ENCODE data around the gene MLLT3. TPM values are rescaled to one million over a fixed set of nuclear protein-coding genes. Genes with fewer than 3 reads are reported as not detected.
A peak's percentile ranks its signal among the peaks of the same experiment; 100 is the strongest.

Gene MLLT3
- polyA plus RNA-seq, 3 donors: 26.8 to 31.8 (median 27.3) TPM

GRCh38 chr9:20634895-20635294 is 12.6 kb upstream of the MLLT3 start:
- no peak for DNase-seq

- no peak for DNase-seq
Measured at GRCh38 chr9:20632705-20633104, 10.4 kb upstream of the MLLT3 start.

GRCh38 chr9:20630241-20630943 is 8.1 kb upstream of the MLLT3 start:
- DNase-seq: no peak

GRCh38 chr9:20625003-20625349 is 2.7 kb upstream of the MLLT3 start:
- no peak for DNase-seq

- DNase-seq: peak; percentile 76
Measured at GRCh38 chr9:20624201-20625002, 2.1 kb upstream of the MLLT3 start.

GRCh38 chr9:20623748-20624124 is 1.4 kb upstream of the MLLT3 start:
- DNase-seq: no peak

- no peak for DNase-seq
Measured at GRCh38 chr9:20623021-20623747, 885 bp upstream of the MLLT3 start.

GRCh38 chr9:20621471-20622329 is 599 bp downstream of the MLLT3 start:
- DNase-seq: peak; percentile 72

GRCh38 chr9:20620650-20621470 is 1.4 kb downstream of the MLLT3 start:
- peak; percentile 24 for DNase-seq

- DNase-seq: no peak
Measured at GRCh38 chr9:20619487-20620200, 2.7 kb downstream of the MLLT3 start.

GRCh38 chr9:20618361-20618802 is 3.9 kb downstream of the MLLT3 start:
- DNase-seq: no peak

- DNase-seq: no peak
Measured at GRCh38 chr9:20616808-20617207, 5.5 kb downstream of the MLLT3 start.

GRCh38 chr9:20614602-20615216 is 7.6 kb downstream of the MLLT3 start:
- DNase-seq: no peak

GRCh38 chr9:20611691-20612287 is 10.5 kb downstream of the MLLT3 start:
- DNase-seq: peak; percentile 31

- DNase-seq: no peak
Measured at GRCh38 chr9:20610591-20610990, 11.7 kb downstream of the MLLT3 start.

- no peak for DNase-seq
Measured at GRCh38 chr9:20608582-20608981, 13.7 kb downstream of the MLLT3 start.

GRCh38 chr9:20606652-20607051 is 15.6 kb downstream of the MLLT3 start:
- no peak for DNase-seq

GRCh38 chr9:20604562-20604961 is 17.7 kb downstream of the MLLT3 start:
- DNase-seq: no peak

Data from renal pelvis (tissue), 4 donors.